ENCODE results near the gene RAB44. TPM values are rescaled to one million over a fixed set of nuclear protein-coding genes. Genes with fewer than 3 reads are reported as not detected.

The RAB44 gene
- total RNA-seq, 4 donors from 2014 or later = 0.30 to 1.0 (median 0.63) TPM

- Histone ChIP-seq H3K4me3 (no peak overlapping the region), H3K4me1 (peaks cover 0 to 12% (median 0%) of the 10 kb centered on the region in 4 donors), H3K36me3 (no peaks in the 10 kb centered on the region), H3K9me3 (no peaks in the 10 kb centered on the region), H3K27me3 (no peaks in the 10 kb centered on the region), H3K27ac (no peak overlapping the region)
- WGBS, 2 donors = 42 to 45% methylated on average over 13 of the region's 13 CpGs
- peak; percentile 63 to 76 for DNase-seq (ENCODE audit: low spot score in 2 of 2)
- TF ChIP-seq POLR2A (IDR thresholded peaks at IDR 0.05) (no peak), EP300 (IDR thresholded peaks at IDR 0.05) (no peak), CTCF (IDR thresholded peaks at IDR 0.05) (peak; percentile 19 to 56 (median 32))
Observed at GRCh38 chr6:36724514-36725390, 27.1 kb downstream of the RAB44 start.

- Histone ChIP-seq H3K4me3 (no peak overlapping the region), H3K27me3 (no peaks in the 10 kb centered on the region), H3K9me3 (no peaks in the 10 kb centered on the region), H3K27ac (no peak overlapping the region), H3K36me3 (no peaks in the 10 kb centered on the region), H3K4me1 (peaks cover 0 to 12% (median 0%) of the 10 kb centered on the region in 4 donors)
- no peak for DNase-seq (ENCODE audit: low spot score in 2 of 2)
- no peak for TF ChIP-seq CTCF (IDR thresholded peaks at IDR 0.05)
- TF ChIP-seq POLR2A (IDR thresholded peaks at IDR 0.05) = no peak
- no peak for TF ChIP-seq EP300 (IDR thresholded peaks at IDR 0.05)
- 78 to 79% methylated on average over 7 of the region's 7 CpGs for WGBS, 2 donors
Observed at GRCh38 chr6:36725581-36725980, 28.0 kb downstream of the RAB44 start.

- no peaks in the 10 kb centered on the region for H3K27me3 ChIP-seq
- TF ChIP-seq CTCF (IDR thresholded peaks at IDR 0.05) (no peak), POLR2A (IDR thresholded peaks at IDR 0.05) (no peak), EP300 (IDR thresholded peaks at IDR 0.05) (no peak)
- WGBS, 2 donors = 83 to 87% methylated on average over 5 to 7 of the region's 7 CpGs
- H3K9me3 ChIP-seq = no peaks in the 10 kb centered on the region
- DNase-seq (ENCODE audit: low spot score in 2 of 2) = no peak
- H3K4me1 ChIP-seq = peaks cover 0 to 12% (median 0%) of the 10 kb centered on the region in 4 donors
- H3K27ac ChIP-seq = no peak overlapping the region
- H3K4me3 ChIP-seq = no peak overlapping the region
- H3K36me3 ChIP-seq = no peaks in the 10 kb centered on the region
Observed at GRCh38 chr6:36727505-36728021, 29.9 kb downstream of the RAB44 start.

GRCh38 chr6:36728289-36729160 lies 30.9 kb downstream of the RAB44 start:
- no peak for DNase-seq (ENCODE audit: low spot score in 2 of 2)
- WGBS, 2 donors = 74 to 82% methylated on average over 11 of the region's 11 CpGs

More at GRCh38 chr6:36728289-36729160, 30.9 kb downstream of the RAB44 start:
- Histone ChIP-seq H3K9me3 (no peaks in the 10 kb centered on the region), H3K27ac (no peak overlapping the region), H3K27me3 (no peaks in the 10 kb centered on the region), H3K4me1 (peaks cover 0 to 12% (median 0%) of the 10 kb centered on the region in 4 donors), H3K4me3 (no peak overlapping the region), H3K36me3 (no peaks in the 10 kb centered on the region)
- no peak for TF ChIP-seq EP300 (IDR thresholded peaks at IDR 0.05)
- TF ChIP-seq CTCF (IDR thresholded peaks at IDR 0.05) = no peak
- no peak for TF ChIP-seq POLR2A (IDR thresholded peaks at IDR 0.05)

Data from tibial nerve (tissue), 4 donors.